Heart right ventricle (tissue), 16 donors: ENCODE results near the gene UNC5C. TPM values are rescaled to one million over a fixed set of nuclear protein-coding genes. Genes with fewer than 3 reads are reported as not detected.

Source experiments
- ATAC-seq, 8 donors: fragments of 200-7000 bp; cut with Tn5 transposase; one replicate each; pipeline ENCODE4 v1.9.1; 2020; ENCODE audit warnings: mild to moderate bottlenecking in 8 of 8, moderate library complexity in 8 of 8, moderate number of reproducible peaks in 1 of 8
- DNase-seq, 2 donors: peaks; one replicate each; pipeline ENCODE4 v3.0.0-alpha.2; 2020
- H3K27ac ChIP-seq, 10 donors: fragments of 200-600 bp; sonication (generic) in 2 of 10; one replicate each; pipeline versions ENCODE4 v1.5.0 to v1.8.0; 2020 to 2022; ENCODE audit warnings: mild to moderate bottlenecking in 3 of 10
- H3K27me3 ChIP-seq, 7 donors: fragments of 200-600 bp; one replicate each; pipeline ENCODE4 v1.8.0; 2021 to 2022; ENCODE audit warnings: mild to moderate bottlenecking in 2 of 7
- H3K36me3 ChIP-seq, 9 donors: fragments of 200-600 bp; sonication (generic) in 1 of 9; one replicate each; pipeline versions ENCODE4 v1.5.0 to v1.8.0; 2020 to 2022; ENCODE audit warnings: mild to moderate bottlenecking in 2 of 9
- H3K4me1 ChIP-seq, 9 donors: fragments of 200-600 bp; sonication (generic) in 1 of 9; one replicate each; pipeline versions ENCODE4 v1.5.0 to v1.8.0; 2020 to 2022; ENCODE audit warnings: mild to moderate bottlenecking in 4 of 9
- H3K4me3 ChIP-seq, 10 donors: fragments of 200-600 bp; sonication (generic) in 2 of 10; one replicate each; pipeline versions ENCODE4 v1.5.0 to v1.8.0; 2020 to 2022; ENCODE audit warnings: mild to moderate bottlenecking in 7 of 10, moderate library complexity in 2 of 10
- H3K9me3 ChIP-seq, 11 donors: fragments of 200-600 bp in 10 of 11; sonication (generic) in 2 of 11; one replicate each; pipeline versions ENCODE4 v1.5.0 to v1.8.0; 2013 to 2022; ENCODE audit warnings: mild to moderate bottlenecking in 2 of 11, control low read depth in 1 of 11, moderate library complexity in 1 of 11
- CTCF ChIP-seq, 9 donors: fragments of 200-600 bp; sonication (generic) in 2 of 9; IDR thresholded peaks; one replicate each; pipeline versions ENCODE4 v1.5.0 to v1.8.0; 2021 to 2022; ENCODE audit warnings: antibody characterized with exemption in 9 of 9, mild to moderate bottlenecking in 5 of 9, moderate library complexity in 1 of 9
- WGBS, 2 donors: extraction: QIAGEN DNeasy Blood & Tissue Kit; methylation state at CpG; one replicate each; pipeline ENCODE4 v1.1.7; 2013; ENCODE audit warnings: inconsistent platforms in 1 of 2; 5-methylcytosine and 5-hydroxymethylcytosine counted together
- intact Hi-C, 10 donors: fragments of 100-400 bp; cut with DNase I; formaldehyde crosslinking; loops; one replicate each; pipeline versions ENCODE4 v1.11.1 to v1.14.2; 2022
- polyA plus RNA-seq, 2 donors: library from polyadenylated mRNA; stranded (reverse); fragments of 200-250 nt; gene quantifications; one replicate each; pipeline ENCODE4 v1.2.3, GENCODE V29; 2013
- total RNA-seq, 10 donors: library from RNA; stranded (reverse); fragmentation: NEBNext Ultra II Directional in 3 of 10; extraction: Animal tissue kit (Norgen Biotek cat#: 25700) in 3 of 10; gene quantifications; one replicate each; pipeline versions ENCODE4 v1.2.1 to v1.2.4, GENCODE V29; 2021 to 2023
- donor health status: Arrhythmogenic right ventricular cardiomyopathy.
- donor health status: ischemic (EF 13 %, LVEDD 7.1; RV severe dilation, severe dysfunction).
- donor health status: healthy with polysubstance abuse.
- donor health status: DM: no; HTN: yes; CAD: no.
- donor health status: DM: no; HTN: no; CAD: no.
- donor health status: ischemic (EF 25% LVEDD 6.9; RV normal size, moderate dysfunction).
- donor health status: ischemic (EF 25% LVEDD 5.7; RV mildly dilated, moderate dysfunction).
- donor health status: healthy.
- donor health status: DM: yes; HTN: yes; CAD: no.
- donor health status: Ischemic cardiomyopathy.
- donor health status: ischemic (EF 35%, LVEDD 5.7; RV mildly dilated, moderate dysfunction).
- donor health status: nonischemic (EF 11% LVEDD 7.7; RV severe dilation, severe dysfunction).
- donor health status: DM: yes; HTN: yes; CAD: no.
- donor health status: PGD.
- donor health status: ischemic (EF 29% LVEDD 5.4; RV normal size, mild dysfunction).
- donor health status: nonischemic (EF 23%, LVEDD 6.1; RV moderate dilation, normal function).

The UNC5C gene
- total and polyA plus RNA-seq, 12 donors: 0.44 to 3.2 (median 1.5) TPM

- intact Hi-C loops: no loop called here
- H3K4me1 ChIP-seq: peaks cover 0 to 4% (median 0%) of the 10 kb centered on the region in 9 donors
- no peaks in the 10 kb centered on the region for H3K36me3 ChIP-seq
- H3K27ac ChIP-seq: no peak overlapping the region
- no peak for TF ChIP-seq CTCF (IDR thresholded peaks at IDR 0.05)
- ATAC-seq (no peak), DNase-seq (no peak)
- H3K27me3 ChIP-seq: no peaks in the 10 kb centered on the region
- no peaks in the 10 kb centered on the region for H3K9me3 ChIP-seq
- H3K4me3 ChIP-seq: no peak overlapping the region
These were observed 391.2 kb downstream of the UNC5C start for GRCh38 chr4:95157596-95157995.

GRCh38 chr4:95156452-95156765 is 392.4 kb downstream of the UNC5C start:
- Histone ChIP-seq H3K4me1 (peaks cover 0 to 4% (median 0%) of the 10 kb centered on the region in 9 donors), H3K36me3 (no peaks in the 10 kb centered on the region), H3K4me3 (no peak overlapping the region), H3K9me3 (no peaks in the 10 kb centered on the region), H3K27ac (no peak overlapping the region), H3K27me3 (no peaks in the 10 kb centered on the region)
- WGBS, 2 donors: 37% methylated on average over 3 of the region's 3 CpGs
- no peak for ATAC-seq
- TF ChIP-seq CTCF (IDR thresholded peaks at IDR 0.05): no peak
- intact Hi-C loops: no loop called here
- DNase-seq: no peak

- DNase-seq: no peak
- H3K36me3 ChIP-seq: no peaks in the 10 kb centered on the region
- no peak overlapping the region for H3K4me3 ChIP-seq
- H3K27me3 ChIP-seq: no peaks in the 10 kb centered on the region
- ATAC-seq: no peak
- no peak overlapping the region for H3K27ac ChIP-seq
- WGBS, 2 donors: 81 to 82% methylated on average over 2 of the region's 2 CpGs
- H3K9me3 ChIP-seq: no peaks in the 10 kb centered on the region
- peaks cover 0 to 4% (median 0%) of the 10 kb centered on the region in 9 donors for H3K4me1 ChIP-seq
- intact Hi-C loops: no loop called here
- TF ChIP-seq CTCF (IDR thresholded peaks at IDR 0.05): peak in 8 of 9 donors; percentile 35 to 69 (median 61)
These were observed 392.9 kb downstream of the UNC5C start for GRCh38 chr4:95155759-95156451.

GRCh38 chr4:95153182-95153581 is 395.6 kb downstream of the UNC5C start:
- H3K27me3 ChIP-seq: no peaks in the 10 kb centered on the region
- no peak for ATAC-seq
- no peaks in the 10 kb centered on the region for H3K36me3 ChIP-seq
- H3K4me1 ChIP-seq: peaks cover 0 to 4% (median 0%) of the 10 kb centered on the region in 9 donors
- H3K9me3 ChIP-seq: no peaks in the 10 kb centered on the region
- no peak overlapping the region for H3K4me3 ChIP-seq
- 58 to 61% methylated on average over 5 of the region's 5 CpGs for WGBS, 2 donors
- no peak for DNase-seq
- intact Hi-C loops: no loop called here
- no peak overlapping the region for H3K27ac ChIP-seq
- TF ChIP-seq CTCF (IDR thresholded peaks at IDR 0.05): no peak
